K562 (cell line): Measurements from ENCODE around the gene PSORS1C1. TPM values are rescaled to one million over a fixed set of nuclear protein-coding genes. Genes with fewer than 3 reads are reported as not detected.

ENCODE experiments used
- EHMT2 ChIP-seq: fragments of 450-650 bp; IDR thresholded peaks from 2 replicates; pipeline ENCODE4 v1.6.1; 2018; ENCODE audit warnings: antibody characterized with exemption
- GTF3C2 ChIP-seq: IDR thresholded peaks from 3 replicates; pipeline ENCODE4 v1.6.1; 2011; ENCODE audit warnings: borderline replicate concordance, mild to moderate bottlenecking, moderate library complexity; ENCODE audit not compliant: insufficient read length; ENCODE audit errors: extremely low read depth
- HBP1 ChIP-seq: fragments of 450-650 bp; formaldehyde crosslinking; IDR thresholded peaks from 2 replicates; pipeline ENCODE4 v1.4.0; 2022; ENCODE audit warnings: missing genetic modification characterization
- JUND ChIP-seq, 2 experiments: IDR thresholded peaks; 2 replicates in 1 of 2; 3 replicates in 1 of 2; pipeline ENCODE4 v1.6.1; 2011; ENCODE audit warnings: borderline replicate concordance in 2 of 2, low read depth in 2 of 2, low read length in 2 of 2, improper control_type of control experiment in 1 of 2, missing biosample characterization in 1 of 2, missing genetic modification characterization in 1 of 2, missing genetic modification reagents in 1 of 2
- KHSRP ChIP-seq: fragments of 450-650 bp; IDR thresholded peaks from 2 replicates; pipeline ENCODE4 v1.6.1; 2017
- KLF10 ChIP-seq: fragments of 250-450 bp; sonication (Bioruptor Pico); IDR thresholded peaks from 2 replicates; pipeline ENCODE4 v1.6.1; 2021; ENCODE audit warnings: matching md5 sums
- TFAP4 ChIP-seq: sonication (generic); formaldehyde crosslinking; IDR thresholded peaks from 2 replicates; pipeline ENCODE4 v1.8.0; 2022; ENCODE audit warnings: missing genetic modification reagents, mild to moderate bottlenecking, moderate library complexity, borderline replicate concordance
- ZNF512 ChIP-seq: IDR thresholded peaks from 2 replicates; pipeline ENCODE4 v1.6.1; 2016; ENCODE audit warnings: missing genetic modification characterization, missing compliant biosample characterization
- ZNF584 ChIP-seq: fragments of 200-800 bp; sonication (Bioruptor generic); IDR thresholded peaks from 2 replicates; pipeline ENCODE4 v1.6.1; 2016; ENCODE audit warnings: low read depth, mild to moderate bottlenecking, missing genetic modification characterization, missing compliant biosample characterization
- polyA plus RNA-seq, 8 experiments: library from polyadenylated mRNA; depleted of rRNA in 4 of 8; stranded (reverse) in 5 of 8; unstranded in 3 of 8; fragments of >200 nt; fragmentation: Nextera tagmentation in 2 of 8; fragmentation: Illumina TruSeq in 1 of 8; extraction: Ambion mirVana in 2 of 8; extraction: Trizol in 1 of 8; gene quantifications; 2 replicates each; pipeline versions ENCODE4 v1.2.1 to v1.2.3, GENCODE V29; 2011 to 2014; ENCODE audit warnings: inconsistent platforms in 1 of 8, missing spikeins in 1 of 8
- total RNA-seq, 7 experiments: library from RNA; depleted of rRNA in 6 of 7; stranded (reverse); fragments of >200 nt in 6 of 7; fragmentation: Illumina TruSeq in 2 of 7; extraction: Trizol in 2 of 7; gene quantifications; 2 replicates each; pipeline versions ENCODE4 v1.2.1 to v1.2.3, GENCODE V29; 2011 to 2021; ENCODE audit warnings: low replicate concordance in 1 of 7

PSORS1C1 gene
- total and polyA plus RNA-seq, 9 of the 15 experiments (the other 6 are each of a cell fraction or from before 2014, with no cell fraction given), result 0.11 TPM; not detected in 8

- TF ChIP-seq ZNF512 (tag), result no peak
- TF ChIP-seq EHMT2, result no peak
- TF ChIP-seq KLF10 (CRISPR knock-in tag), result no peak
- no peak for TF ChIP-seq HBP1 (CRISPR knock-in tag)
- TF ChIP-seq ZNF584 (CRISPR knock-in tag), result no peak
- no peak for TF ChIP-seq JUND (IDR thresholded peaks at IDR 0.05; ENCODE audit: borderline replicate concordance, low read depth, low read length)
- no peak for TF ChIP-seq JUND (tag; IDR thresholded peaks at IDR 0.05; ENCODE audit: borderline replicate concordance, low read depth, low read length)
- TF ChIP-seq GTF3C2, result no peak
- TF ChIP-seq KHSRP, result no peak
- peak; percentile 41; the same call in 1 of the 2 replicates for TF ChIP-seq TFAP4
Measured at GRCh38 chr6:31079656-31080261, 34.8 kb upstream of the PSORS1C1 start (continued).
